ENCODE measurements around the gene DNAH1. TPM values are rescaled to one million over a fixed set of nuclear protein-coding genes. Genes with fewer than 3 reads are reported as not detected.

The DNAH1 gene
- total and polyA plus RNA-seq, 2 of the 13 experiments (the other 11 are each of a cell fraction or from before 2014, with no cell fraction given): 0.64 to 3.5 TPM

DNA sequence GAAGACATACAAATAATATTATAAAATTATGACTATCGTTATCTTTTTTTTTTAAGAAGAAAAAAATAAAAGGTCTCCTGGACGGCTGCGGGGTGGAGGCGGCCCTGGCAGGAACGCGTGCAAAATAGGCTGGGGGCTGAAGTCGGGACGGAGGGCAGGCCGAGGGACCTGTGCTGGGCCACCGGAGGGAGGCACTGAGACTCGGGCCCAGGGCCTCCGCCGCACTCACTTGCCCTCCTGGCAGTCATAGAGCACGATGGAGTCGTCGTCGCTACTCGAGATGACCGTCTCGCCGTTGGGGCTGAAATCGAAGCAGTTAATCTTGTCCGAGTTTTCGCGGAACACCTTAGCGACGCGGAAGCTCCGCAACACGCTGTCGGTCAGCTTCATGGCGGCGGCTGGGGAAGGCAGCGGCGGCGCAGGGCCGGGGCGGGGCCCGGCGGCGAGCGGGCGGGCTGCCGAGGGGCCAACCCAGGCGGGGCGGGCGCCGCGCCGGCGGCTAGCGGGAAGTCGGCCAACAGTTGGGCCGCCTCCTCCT is 38.1 kb upstream of the DNAH1 start (continued):
- 0 out of 2 replicates have a peak, but pooled peaks have one; percentile 33 for TF ChIP-seq SMAD3 (CRISPR knock-in tag; IDR thresholded peaks at IDR 0.05)
- peak; percentile 90; the same call in 1 of the 2 replicates for TF ChIP-seq UBTF (CRISPR knock-in tag; IDR thresholded peaks at IDR 0.05)
- no peak for TF ChIP-seq ZNF33A (CRISPR knock-in tag; IDR thresholded peaks at IDR 0.05; ENCODE audit: borderline replicate concordance)
- TF ChIP-seq, protein P1, sequence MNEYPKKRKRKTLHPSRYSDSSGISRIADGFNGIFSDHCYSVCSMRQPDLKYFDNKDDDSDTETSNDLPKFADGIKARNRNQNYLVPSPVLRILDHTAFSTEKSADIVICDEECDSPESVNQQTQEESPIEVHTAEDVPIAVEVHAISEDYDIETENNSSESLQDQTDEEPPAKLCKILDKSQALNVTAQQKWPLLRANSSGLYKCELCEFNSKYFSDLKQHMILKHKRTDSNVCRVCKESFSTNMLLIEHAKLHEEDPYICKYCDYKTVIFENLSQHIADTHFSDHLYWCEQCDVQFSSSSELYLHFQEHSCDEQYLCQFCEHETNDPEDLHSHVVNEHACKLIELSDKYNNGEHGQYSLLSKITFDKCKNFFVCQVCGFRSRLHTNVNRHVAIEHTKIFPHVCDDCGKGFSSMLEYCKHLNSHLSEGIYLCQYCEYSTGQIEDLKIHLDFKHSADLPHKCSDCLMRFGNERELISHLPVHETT (CRISPR knock-in tag; conservative IDR thresholded peaks at IDR 0.05): no peak
- peak; percentile 5; the same call in 1 of the 2 replicates for TF ChIP-seq ATF3 (CRISPR knock-in tag; IDR thresholded peaks at IDR 0.05)
- no peak for TF ChIP-seq FOXP4 (CRISPR knock-in tag; IDR thresholded peaks at IDR 0.05)
- 0 out of 2 replicates have a peak, but pooled peaks have one; percentile 9 for TF ChIP-seq ZNF138 (CRISPR knock-in tag; IDR thresholded peaks at IDR 0.05; ENCODE audit: low read depth)
- no peak for TF ChIP-seq ATF5 (CRISPR knock-in tag; IDR thresholded peaks at IDR 0.05; ENCODE audit: low read depth)
- no peak for TF ChIP-seq MED1 (CRISPR knock-in tag; IDR thresholded peaks at IDR 0.05)
- TF ChIP-seq DMAP1 (CRISPR knock-in tag; IDR thresholded peaks at IDR 0.05): peak; percentile 87
- TF ChIP-seq, protein P2, sequence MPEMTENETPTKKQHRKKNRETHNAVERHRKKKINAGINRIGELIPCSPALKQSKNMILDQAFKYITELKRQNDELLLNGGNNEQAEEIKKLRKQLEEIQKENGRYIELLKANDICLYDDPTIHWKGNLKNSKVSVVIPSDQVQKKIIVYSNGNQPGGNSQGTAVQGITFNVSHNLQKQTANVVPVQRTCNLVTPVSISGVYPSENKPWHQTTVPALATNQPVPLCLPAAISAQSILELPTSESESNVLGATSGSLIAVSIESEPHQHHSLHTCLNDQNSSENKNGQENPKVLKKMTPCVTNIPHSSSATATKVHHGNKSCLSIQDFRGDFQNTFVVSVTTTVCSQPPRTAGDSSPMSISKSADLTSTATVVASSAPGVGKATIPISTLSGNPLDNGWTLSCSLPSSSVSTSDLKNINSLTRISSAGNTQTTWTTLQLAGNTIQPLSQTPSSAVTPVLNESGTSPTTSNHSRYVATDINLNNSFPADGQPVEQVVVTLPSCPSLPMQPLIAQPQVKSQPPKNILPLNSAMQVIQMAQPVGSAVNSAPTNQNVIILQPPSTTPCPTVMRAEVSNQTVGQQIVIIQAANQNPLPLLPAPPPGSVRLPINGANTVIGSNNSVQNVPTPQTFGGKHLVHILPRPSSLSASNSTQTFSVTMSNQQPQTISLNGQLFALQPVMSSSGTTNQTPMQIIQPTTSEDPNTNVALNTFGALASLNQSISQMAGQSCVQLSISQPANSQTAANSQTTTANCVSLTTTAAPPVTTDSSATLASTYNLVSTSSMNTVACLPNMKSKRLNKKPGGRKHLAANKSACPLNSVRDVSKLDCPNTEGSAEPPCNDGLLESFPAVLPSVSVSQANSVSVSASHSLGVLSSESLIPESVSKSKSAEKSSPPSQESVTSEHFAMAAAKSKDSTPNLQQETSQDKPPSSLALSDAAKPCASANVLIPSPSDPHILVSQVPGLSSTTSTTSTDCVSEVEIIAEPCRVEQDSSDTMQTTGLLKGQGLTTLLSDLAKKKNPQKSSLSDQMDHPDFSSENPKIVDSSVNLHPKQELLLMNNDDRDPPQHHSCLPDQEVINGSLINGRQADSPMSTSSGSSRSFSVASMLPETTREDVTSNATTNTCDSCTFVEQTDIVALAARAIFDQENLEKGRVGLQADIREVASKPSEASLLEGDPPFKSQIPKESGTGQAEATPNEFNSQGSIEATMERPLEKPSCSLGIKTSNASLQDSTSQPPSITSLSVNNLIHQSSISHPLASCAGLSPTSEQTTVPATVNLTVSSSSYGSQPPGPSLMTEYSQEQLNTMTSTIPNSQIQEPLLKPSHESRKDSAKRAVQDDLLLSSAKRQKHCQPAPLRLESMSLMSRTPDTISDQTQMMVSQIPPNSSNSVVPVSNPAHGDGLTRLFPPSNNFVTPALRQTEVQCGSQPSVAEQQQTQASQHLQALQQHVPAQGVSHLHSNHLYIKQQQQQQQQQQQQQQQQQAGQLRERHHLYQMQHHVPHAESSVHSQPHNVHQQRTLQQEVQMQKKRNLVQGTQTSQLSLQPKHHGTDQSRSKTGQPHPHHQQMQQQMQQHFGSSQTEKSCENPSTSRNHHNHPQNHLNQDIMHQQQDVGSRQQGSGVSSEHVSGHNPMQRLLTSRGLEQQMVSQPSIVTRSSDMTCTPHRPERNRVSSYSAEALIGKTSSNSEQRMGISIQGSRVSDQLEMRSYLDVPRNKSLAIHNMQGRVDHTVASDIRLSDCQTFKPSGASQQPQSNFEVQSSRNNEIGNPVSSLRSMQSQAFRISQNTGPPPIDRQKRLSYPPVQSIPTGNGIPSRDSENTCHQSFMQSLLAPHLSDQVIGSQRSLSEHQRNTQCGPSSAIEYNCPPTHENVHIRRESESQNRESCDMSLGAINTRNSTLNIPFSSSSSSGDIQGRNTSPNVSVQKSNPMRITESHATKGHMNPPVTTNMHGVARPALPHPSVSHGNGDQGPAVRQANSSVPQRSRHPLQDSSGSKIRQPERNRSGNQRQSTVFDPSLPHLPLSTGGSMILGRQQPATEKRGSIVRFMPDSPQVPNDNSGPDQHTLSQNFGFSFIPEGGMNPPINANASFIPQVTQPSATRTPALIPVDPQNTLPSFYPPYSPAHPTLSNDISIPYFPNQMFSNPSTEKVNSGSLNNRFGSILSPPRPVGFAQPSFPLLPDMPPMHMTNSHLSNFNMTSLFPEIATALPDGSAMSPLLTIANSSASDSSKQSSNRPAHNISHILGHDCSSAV (CRISPR knock-in tag; IDR thresholded peaks at IDR 0.05; ENCODE audit: borderline replicate concordance): no peak
- no peak for TF ChIP-seq ZFP36 (IDR thresholded peaks at IDR 0.05; ENCODE audit: borderline replicate concordance, low read depth, low read length, partially characterized antibody)
- no peak for TF ChIP-seq ZNF577 (CRISPR knock-in tag; IDR thresholded peaks at IDR 0.05; ENCODE audit: borderline replicate concordance, low read depth)
